Brain microvascular endothelial cell (primary cell): ENCODE results near the gene GAB1.

Experiments used
- DNase-seq: peaks from one replicate; pipeline ENCODE4 v3.0.0-alpha.2; 2020
- H3K27ac ChIP-seq: fragments of 250-450 bp; sonication (Bioruptor Pico); 2 replicates; pipeline ENCODE4 v1.5.1; 2020; ENCODE audit warnings: mild to moderate bottlenecking, moderate library complexity
- H3K27me3 ChIP-seq: fragments of 250-450 bp; sonication (Bioruptor Pico); replicated peaks from 2 replicates; pipeline ENCODE4 v1.5.1; 2020; ENCODE audit warnings: mild to moderate bottlenecking
- H3K36me3 ChIP-seq: fragments of 250-450 bp; sonication (Bioruptor Pico); replicated peaks from 2 replicates; pipeline ENCODE4 v1.5.1; 2020; ENCODE audit warnings: mild to moderate bottlenecking
- H3K4me3 ChIP-seq: 2 replicates; pipeline ENCODE4 v1.5.1; 2011; ENCODE audit warnings: low read depth, mild to moderate bottlenecking, control low read depth, low read length, moderate library complexity
- in situ Hi-C: cut with HindIII; loops from 2 replicates; pipeline ENCODE4 v1.10.0; 2017; ENCODE audit warnings: low sequenced_read_pairs, low pct_ligation_motif_present
- TF ChIP-seq, protein P1 (sequence below): IDR thresholded peaks from 2 replicates; pipeline ENCODE4 v1.5.1; 2011; ENCODE audit warnings: low read depth, mild to moderate bottlenecking, moderate library complexity, low read length, control low read depth, inconsistent platforms; ENCODE audit errors: missing control alignments

The GAB1 gene

DNA sequence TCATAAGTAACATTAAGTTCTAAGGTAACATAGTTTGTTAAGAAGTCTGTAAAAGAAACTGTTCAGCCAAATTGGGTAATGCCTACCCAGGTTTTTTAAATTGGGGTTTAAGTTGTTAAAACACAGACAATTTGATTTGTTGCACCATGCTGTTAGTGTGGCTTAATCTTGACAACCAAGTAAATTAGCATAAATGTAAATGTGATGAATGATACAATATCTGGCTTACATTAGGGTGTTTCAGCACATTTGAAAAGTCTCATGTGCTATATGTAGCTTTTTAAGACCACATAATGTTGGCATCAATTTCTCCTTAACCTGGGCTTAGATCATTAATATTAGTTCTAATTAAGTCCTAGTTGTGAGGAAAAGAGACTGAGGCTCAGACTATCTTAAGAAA, 104.4 kb downstream of the GAB1 start:
- Histone ChIP-seq H3K36me3 (no peaks in the 10 kb centered on the region), H3K27ac (no peak overlapping the region), H3K27me3 (no peaks in the 10 kb centered on the region), H3K4me3 (no peak overlapping the region)
- in situ Hi-C loops: no loop called here
- TF ChIP-seq, protein P1, sequence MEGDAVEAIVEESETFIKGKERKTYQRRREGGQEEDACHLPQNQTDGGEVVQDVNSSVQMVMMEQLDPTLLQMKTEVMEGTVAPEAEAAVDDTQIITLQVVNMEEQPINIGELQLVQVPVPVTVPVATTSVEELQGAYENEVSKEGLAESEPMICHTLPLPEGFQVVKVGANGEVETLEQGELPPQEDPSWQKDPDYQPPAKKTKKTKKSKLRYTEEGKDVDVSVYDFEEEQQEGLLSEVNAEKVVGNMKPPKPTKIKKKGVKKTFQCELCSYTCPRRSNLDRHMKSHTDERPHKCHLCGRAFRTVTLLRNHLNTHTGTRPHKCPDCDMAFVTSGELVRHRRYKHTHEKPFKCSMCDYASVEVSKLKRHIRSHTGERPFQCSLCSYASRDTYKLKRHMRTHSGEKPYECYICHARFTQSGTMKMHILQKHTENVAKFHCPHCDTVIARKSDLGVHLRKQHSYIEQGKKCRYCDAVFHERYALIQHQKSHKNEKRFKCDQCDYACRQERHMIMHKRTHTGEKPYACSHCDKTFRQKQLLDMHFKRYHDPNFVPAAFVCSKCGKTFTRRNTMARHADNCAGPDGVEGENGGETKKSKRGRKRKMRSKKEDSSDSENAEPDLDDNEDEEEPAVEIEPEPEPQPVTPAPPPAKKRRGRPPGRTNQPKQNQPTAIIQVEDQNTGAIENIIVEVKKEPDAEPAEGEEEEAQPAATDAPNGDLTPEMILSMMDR: no peak
- DNase-seq: no peak

DNA sequence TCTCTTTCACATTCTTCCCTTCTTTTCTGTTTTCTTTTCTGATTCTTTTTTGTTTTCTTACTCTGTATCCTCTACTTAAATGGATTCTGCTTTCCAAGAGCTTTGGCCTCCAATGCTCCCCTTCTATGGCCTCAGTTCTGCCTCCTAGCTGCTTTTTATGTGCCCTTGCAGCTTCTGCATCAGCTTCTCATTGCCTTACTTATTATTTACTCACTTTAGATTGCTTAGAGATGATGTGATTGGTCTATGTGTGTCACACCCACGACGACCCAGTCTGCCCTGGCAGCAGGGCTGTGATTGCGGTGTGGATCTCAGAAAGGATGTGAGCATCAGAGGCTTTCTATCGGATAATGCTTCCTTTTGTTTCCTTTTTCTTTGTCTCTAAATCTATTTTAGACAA, 105.0 kb downstream of the GAB1 start:
- Histone ChIP-seq H3K4me3 (no peak overlapping the region), H3K27me3 (no peaks in the 10 kb centered on the region), H3K36me3 (no peaks in the 10 kb centered on the region), H3K27ac (no peak overlapping the region)
- in situ Hi-C loops: no loop called here
- DNase-seq: no peak
- TF ChIP-seq, protein P1: no peak

DNA sequence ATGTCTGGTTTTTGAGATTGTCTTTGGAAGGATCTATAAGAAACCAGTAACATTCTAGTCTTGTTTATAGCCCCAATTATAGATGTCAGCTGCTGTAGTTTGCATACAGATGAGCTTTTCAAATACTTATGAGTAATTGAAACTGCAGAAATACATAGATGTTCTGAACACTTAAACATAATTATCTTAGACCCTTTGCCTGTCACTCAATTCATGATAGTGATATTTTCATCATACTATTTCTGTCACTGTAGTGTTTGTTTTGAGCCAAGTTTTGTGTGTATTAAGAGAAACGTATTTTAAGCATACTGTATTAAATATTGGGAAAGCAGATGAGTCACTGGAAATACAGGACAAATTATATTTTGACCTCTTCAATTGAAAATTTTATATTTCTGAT, 107.1 kb downstream of the GAB1 start:
- in situ Hi-C loops: no loop called here
- Histone ChIP-seq H3K27me3 (no peaks in the 10 kb centered on the region), H3K4me3 (no peak overlapping the region), H3K36me3 (no peaks in the 10 kb centered on the region), H3K27ac (no peak overlapping the region)
- TF ChIP-seq, protein P1: no peak
- DNase-seq: no peak

DNA sequence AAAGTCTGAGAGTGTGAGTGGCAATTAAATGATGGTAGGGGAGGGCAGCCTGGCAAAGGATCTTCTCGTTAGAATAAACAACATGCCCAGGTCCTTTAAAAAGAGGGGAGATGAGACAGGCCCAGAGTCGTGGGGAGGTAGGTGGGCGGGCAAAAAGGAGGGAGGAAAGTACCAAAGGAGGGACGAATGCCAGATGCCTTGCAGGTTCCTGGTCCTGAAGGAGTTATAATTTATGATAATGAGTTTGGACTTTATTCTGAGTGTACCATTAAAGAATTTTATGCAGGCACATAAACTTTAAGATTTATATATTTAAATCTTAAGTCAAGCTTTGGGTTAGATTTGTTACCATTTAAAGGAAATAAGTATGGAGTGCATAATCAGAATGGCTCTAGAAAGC, 114.5 kb downstream of the GAB1 start:
- TF ChIP-seq, protein P1: no peak
- Histone ChIP-seq H3K36me3 (no peaks in the 10 kb centered on the region), H3K4me3 (no peak overlapping the region), H3K27ac (no peak overlapping the region), H3K27me3 (no peaks in the 10 kb centered on the region)
- DNase-seq: no peak
- in situ Hi-C loops: no loop called here

DNA sequence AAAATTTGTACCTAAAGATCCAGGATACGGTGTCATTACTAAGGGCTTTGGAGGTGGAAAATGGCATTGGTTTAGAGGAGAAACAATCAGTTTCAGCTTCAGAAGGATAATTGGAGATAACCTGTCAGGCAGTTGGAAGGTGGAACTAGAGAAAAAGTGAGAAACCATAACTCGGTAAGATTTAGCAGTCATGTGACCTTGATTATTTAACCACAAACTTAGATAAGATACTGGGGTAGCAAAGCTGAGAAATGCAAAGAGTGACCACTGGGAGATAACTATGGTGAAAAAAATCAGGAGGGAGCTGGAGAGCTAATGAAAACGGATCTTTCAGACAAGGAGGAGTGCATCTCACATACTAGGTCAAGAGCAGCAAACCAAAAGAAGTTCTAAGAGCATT, 118.5 kb downstream of the GAB1 start:
- DNase-seq: peak; percentile 1
- no peak overlapping the region for H3K4me3 ChIP-seq
- in situ Hi-C loops: no loop called here
- no peaks in the 10 kb centered on the region for H3K27me3 ChIP-seq
- no peak overlapping the region for H3K27ac ChIP-seq
- no peaks in the 10 kb centered on the region for H3K36me3 ChIP-seq
- TF ChIP-seq, protein P1: no peak

DNA sequence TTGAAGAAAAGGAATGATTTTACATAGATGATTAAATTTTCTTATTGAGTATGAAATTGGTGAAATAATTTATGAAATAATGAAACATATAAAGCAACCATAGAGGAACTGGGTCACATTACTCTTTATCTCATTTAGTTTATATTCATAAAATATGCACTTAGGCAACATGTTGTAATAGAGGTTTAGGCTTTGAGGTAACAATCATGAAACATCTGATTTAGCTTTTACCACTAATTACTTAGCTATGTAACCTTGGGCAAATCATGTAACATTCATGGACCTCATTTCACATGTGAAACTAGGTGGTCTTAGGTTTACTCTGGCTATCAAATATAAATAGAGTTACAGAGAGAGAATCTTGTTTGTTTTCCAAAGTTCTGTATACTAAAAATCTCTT, 122.3 kb downstream of the GAB1 start:
- Histone ChIP-seq H3K27ac (no peak overlapping the region), H3K27me3 (no peaks in the 10 kb centered on the region), H3K4me3 (no peak overlapping the region), H3K36me3 (no peaks in the 10 kb centered on the region)
- TF ChIP-seq, protein P1: no peak
- in situ Hi-C loops: no loop called here
- no peak for DNase-seq
